Hematopoietic multipotent progenitor cell treated with erythropoietin and hydrocortisone succinate and interleukin-3 and kit ligand, for 4 days (in vitro differentiated cells): Measurements from ENCODE around the gene MAPT.
A peak's percentile ranks its signal among the peaks of the same experiment; 100 is the strongest.
"Not testable (repeated sequence)": the region's sequence is repeated elsewhere in the genome, so short reads cannot be mapped to it uniquely, and the experiment has no call there.

Experiments
- DNase-seq: peaks from one replicate; pipeline ENCODE4 v3.0.0-alpha.2; 2015

Gene MAPT

GRCh38 chr17:45902892-45903346 is 8.6 kb downstream of the MAPT start:
- peak; percentile 18 for DNase-seq

GRCh38 chr17:45904866-45905265 is 10.5 kb downstream of the MAPT start:
- DNase-seq = no peak

GRCh38 chr17:45905814-45906213 is 11.5 kb downstream of the MAPT start:
- DNase-seq = no peak

- no peak for DNase-seq
Observed at GRCh38 chr17:45906237-45906636, 11.9 kb downstream of the MAPT start.

GRCh38 chr17:45906927-45907622 is 12.7 kb downstream of the MAPT start:
- no peak for DNase-seq

- DNase-seq = no peak
Observed at GRCh38 chr17:45907750-45908395, 13.5 kb downstream of the MAPT start.

GRCh38 chr17:45908460-45908859 is 14.1 kb downstream of the MAPT start:
- DNase-seq = no peak

GRCh38 chr17:45908935-45909334 is 14.6 kb downstream of the MAPT start:
- DNase-seq = no peak

- DNase-seq = no peak
Observed at GRCh38 chr17:45910667-45911066, 16.3 kb downstream of the MAPT start.

GRCh38 chr17:45912319-45912718 is 18.0 kb downstream of the MAPT start:
- DNase-seq = no peak

GRCh38 chr17:45913030-45913429 is 18.7 kb downstream of the MAPT start:
- not testable (repeated sequence) for DNase-seq

- peak; percentile 75 for DNase-seq
Observed at GRCh38 chr17:45914047-45914717, 19.8 kb downstream of the MAPT start.

GRCh38 chr17:45915263-45915662 is 20.9 kb downstream of the MAPT start:
- no peak for DNase-seq

- no peak for DNase-seq
Observed at GRCh38 chr17:45917081-45917480, 22.7 kb downstream of the MAPT start.

- no peak for DNase-seq
Observed at GRCh38 chr17:45918241-45918745, 23.9 kb downstream of the MAPT start.

GRCh38 chr17:45919136-45919535 is 24.8 kb downstream of the MAPT start:
- no peak for DNase-seq

- DNase-seq = no peak
Observed at GRCh38 chr17:45920083-45920482, 25.7 kb downstream of the MAPT start.

GRCh38 chr17:45923511-45924268 is 29.3 kb downstream of the MAPT start:
- DNase-seq = peak; percentile 61

GRCh38 chr17:45924332-45924820 is 30.0 kb downstream of the MAPT start:
- DNase-seq = no peak

GRCh38 chr17:45925311-45925710 is 31.0 kb downstream of the MAPT start:
- DNase-seq = no peak

- no peak for DNase-seq
Observed at GRCh38 chr17:45927247-45927646, 32.9 kb downstream of the MAPT start.

GRCh38 chr17:45929344-45929743 is 35.0 kb downstream of the MAPT start:
- DNase-seq = no peak

- no peak for DNase-seq
Observed at GRCh38 chr17:45930420-45930951, 36.1 kb downstream of the MAPT start.
